LNCaP clone FGC (cell line): ENCODE results near the gene METTL17.
"Not testable (repeated sequence)": the region's sequence is repeated elsewhere in the genome, so short reads cannot be mapped to it uniquely, and the experiment has no call there.

Source experiments
- DNase-seq: peaks from one replicate; pipeline ENCODE4 v3.0.0-alpha.2; 2011; ENCODE audit warnings: low read depth
- H3K4me3 ChIP-seq: 2 replicates; pipeline ENCODE4 v1.5.1; 2011; ENCODE audit warnings: mild to moderate bottlenecking, low read depth, low read length, control low read depth
- CTCF ChIP-seq: IDR thresholded peaks from 2 replicates; pipeline ENCODE4 v1.5.1; 2012; ENCODE audit warnings: mild to moderate bottlenecking; ENCODE audit not compliant: control insufficient read depth, insufficient read depth; ENCODE audit errors: extremely low read depth

The METTL17 gene

GRCh38 chr14:20989787-20990600 lies at the start of gene METTL17:
Gene METTL17, plus strand, starts transcription at chr14:20989980. Its CDS starts 23 bp downstream, at chr14:20990003.
- peak; percentile 98 for DNase-seq
- peak; percentile 63 for TF ChIP-seq CTCF
- peak within 1 kb of the TSS; percentile 98 for H3K4me3 ChIP-seq

- not testable (repeated sequence) for H3K4me3 ChIP-seq, DNase-seq
Measured at GRCh38 chr14:20945146-20945545, 44.6 kb upstream of the METTL17 start.

- not testable (repeated sequence) for DNase-seq, H3K4me3 ChIP-seq
Measured at GRCh38 chr14:20946707-20947106, 43.1 kb upstream of the METTL17 start.

GRCh38 chr14:20954736-20955537 lies 34.8 kb upstream of the METTL17 start, which contains the start of gene RNASE2:
Gene RNASE2, plus strand, starts transcription at chr14:20955487. Its CDS starts 285 bp downstream, at chr14:20955772.
- not testable (repeated sequence) for DNase-seq, H3K4me3 ChIP-seq

- DNase-seq, H3K4me3 ChIP-seq: not testable (repeated sequence)
Measured at GRCh38 chr14:20955538-20955873, 34.3 kb upstream of the METTL17 start.

GRCh38 chr14:20956376-20956976 lies 33.3 kb upstream of the METTL17 start:
- no peak overlapping the region for H3K4me3 ChIP-seq
- DNase-seq: no peak
- TF ChIP-seq CTCF: no peak

- DNase-seq, H3K4me3 ChIP-seq: not testable (repeated sequence)
Measured at GRCh38 chr14:20958946-20959345, 30.8 kb upstream of the METTL17 start.

- no peak for DNase-seq
- TF ChIP-seq CTCF: no peak
- H3K4me3 ChIP-seq: no peak overlapping the region
Measured at GRCh38 chr14:20969336-20969735, 20.4 kb upstream of the METTL17 start.

- no peak for DNase-seq
- TF ChIP-seq CTCF: no peak
- H3K4me3 ChIP-seq: no peak overlapping the region
Measured at GRCh38 chr14:20970647-20970982, 19.2 kb upstream of the METTL17 start.
